ENCODE results near the gene IRF9. TPM values are rescaled to one million over a fixed set of nuclear protein-coding genes. Genes with fewer than 3 reads are reported as not detected.

Gene IRF9
- total RNA-seq, 1 donor from 2014 or later = 158 TPM

DNA sequence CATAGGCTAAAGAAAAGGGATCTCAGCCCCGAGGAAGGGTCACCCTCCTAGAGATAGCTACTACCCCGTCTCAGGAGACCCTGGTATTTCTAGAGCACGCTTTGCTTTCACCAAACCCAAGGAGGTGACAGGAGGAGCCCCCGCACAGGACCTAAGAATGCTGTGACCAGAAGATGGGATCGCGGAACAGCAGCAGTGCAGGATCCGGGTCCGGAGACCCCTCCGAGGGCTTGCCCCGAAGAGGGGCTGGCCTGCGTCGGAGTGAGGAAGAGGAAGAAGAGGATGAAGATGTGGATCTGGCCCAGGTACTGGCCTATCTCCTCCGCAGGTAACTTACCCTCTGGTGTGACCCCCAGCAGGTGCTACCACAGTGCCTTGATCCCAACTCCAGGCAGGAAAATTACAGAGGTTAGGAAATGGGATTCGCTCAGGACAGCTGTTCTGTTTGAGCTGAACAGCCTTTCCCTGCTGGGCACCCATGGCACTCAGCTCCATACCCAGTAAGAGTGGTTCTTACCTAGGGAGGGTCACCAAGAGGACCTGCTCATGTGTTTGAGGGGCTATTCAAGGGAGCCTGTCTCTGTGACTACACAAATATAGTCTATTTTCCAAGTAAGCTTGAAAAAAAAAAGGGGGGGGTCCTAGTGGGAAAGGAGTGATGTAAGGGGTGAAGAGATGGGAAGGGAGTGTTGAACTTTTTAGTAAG, 45.5 kb upstream of the IRF9 start:
- ATAC-seq = no peak
- DNase-seq = no peak
- Histone ChIP-seq H3K4me1 (peaks cover 25% of the 10 kb centered on the region), H3K36me3 (peaks cover 41% of the 10 kb centered on the region), H3K27me3 (ENCODE audit: low read depth) (no peaks in the 10 kb centered on the region), H3K27ac (peak overlapping the region; percentile 97), H3K9me3 (no peaks in the 10 kb centered on the region), H3K4me3 (peak overlapping the region; percentile 77)
- TF ChIP-seq, protein P1, sequence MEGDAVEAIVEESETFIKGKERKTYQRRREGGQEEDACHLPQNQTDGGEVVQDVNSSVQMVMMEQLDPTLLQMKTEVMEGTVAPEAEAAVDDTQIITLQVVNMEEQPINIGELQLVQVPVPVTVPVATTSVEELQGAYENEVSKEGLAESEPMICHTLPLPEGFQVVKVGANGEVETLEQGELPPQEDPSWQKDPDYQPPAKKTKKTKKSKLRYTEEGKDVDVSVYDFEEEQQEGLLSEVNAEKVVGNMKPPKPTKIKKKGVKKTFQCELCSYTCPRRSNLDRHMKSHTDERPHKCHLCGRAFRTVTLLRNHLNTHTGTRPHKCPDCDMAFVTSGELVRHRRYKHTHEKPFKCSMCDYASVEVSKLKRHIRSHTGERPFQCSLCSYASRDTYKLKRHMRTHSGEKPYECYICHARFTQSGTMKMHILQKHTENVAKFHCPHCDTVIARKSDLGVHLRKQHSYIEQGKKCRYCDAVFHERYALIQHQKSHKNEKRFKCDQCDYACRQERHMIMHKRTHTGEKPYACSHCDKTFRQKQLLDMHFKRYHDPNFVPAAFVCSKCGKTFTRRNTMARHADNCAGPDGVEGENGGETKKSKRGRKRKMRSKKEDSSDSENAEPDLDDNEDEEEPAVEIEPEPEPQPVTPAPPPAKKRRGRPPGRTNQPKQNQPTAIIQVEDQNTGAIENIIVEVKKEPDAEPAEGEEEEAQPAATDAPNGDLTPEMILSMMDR (IDR thresholded peaks at IDR 0.05) = no peak
- intact Hi-C loops (cut with DNase I) = no loop called here

- H3K4me1 ChIP-seq = peaks cover 23% of the 10 kb centered on the region
- no peaks in the 10 kb centered on the region for H3K27me3 ChIP-seq (ENCODE audit: low read depth)
- intact Hi-C loops (cut with DNase I) = no loop called here
- ATAC-seq (no peak), DNase-seq (no peak)
- peaks cover 48% of the 10 kb centered on the region for H3K36me3 ChIP-seq
- H3K4me3 ChIP-seq = peak overlapping the region; percentile 77
- H3K9me3 ChIP-seq = no peaks in the 10 kb centered on the region
- no peak overlapping the region for H3K27ac ChIP-seq
- TF ChIP-seq, protein P1 (IDR thresholded peaks at IDR 0.05) = no peak
Observed at GRCh38 chr14:24116128-24116814, 44.8 kb upstream of the IRF9 start.

DNA sequence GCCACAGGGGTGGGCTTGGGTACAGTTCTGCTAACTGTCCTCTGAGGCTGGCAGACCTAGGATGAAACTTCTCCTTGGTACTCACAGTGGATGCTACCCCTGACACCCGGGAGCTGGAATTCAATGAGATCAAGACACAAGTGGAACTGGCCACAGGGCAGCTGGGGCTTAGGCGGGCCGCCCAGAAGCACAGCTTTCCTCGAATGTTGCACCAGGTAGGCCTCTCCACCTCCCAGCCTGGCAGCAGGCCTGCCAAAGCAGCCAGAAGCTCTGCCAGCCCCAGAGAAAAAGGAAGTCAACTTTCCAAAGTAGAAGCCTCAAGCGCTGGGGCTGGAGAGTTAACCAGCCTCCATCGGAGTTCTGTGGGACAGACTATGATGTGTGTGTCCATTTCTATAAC, 43.9 kb upstream of the IRF9 start:
- intact Hi-C loops (cut with DNase I) = no loop called here
- Histone ChIP-seq H3K9me3 (no peaks in the 10 kb centered on the region), H3K4me3 (no peak overlapping the region), H3K27ac (no peak overlapping the region), H3K27me3 (ENCODE audit: low read depth) (no peaks in the 10 kb centered on the region), H3K4me1 (peaks cover 23% of the 10 kb centered on the region), H3K36me3 (peaks cover 57% of the 10 kb centered on the region)
- DNase-seq (no peak), ATAC-seq (no peak)
- TF ChIP-seq, protein P1 (IDR thresholded peaks at IDR 0.05) = no peak

DNA sequence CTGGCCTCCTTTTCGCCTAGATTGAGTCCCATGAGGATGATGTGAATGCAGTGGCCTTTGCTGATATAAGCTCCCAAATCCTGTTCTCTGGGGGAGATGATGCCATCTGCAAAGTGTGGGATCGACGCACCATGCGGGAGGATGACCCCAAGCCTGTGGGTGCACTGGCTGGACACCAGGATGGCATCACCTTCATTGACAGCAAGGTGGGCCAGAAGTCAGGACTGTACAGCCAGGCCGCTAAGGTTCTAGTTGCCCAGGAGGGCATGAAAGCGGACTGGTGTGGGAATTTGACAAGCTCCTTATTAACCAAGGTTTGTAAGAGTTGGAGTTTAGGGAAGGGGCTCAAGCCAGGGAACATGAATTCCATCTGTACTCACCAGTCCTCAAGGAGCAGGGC, 41.4 kb upstream of the IRF9 start:
- H3K4me1 ChIP-seq = peaks cover 20% of the 10 kb centered on the region
- DNase-seq = no peak
- TF ChIP-seq, protein P1 (IDR thresholded peaks at IDR 0.05) = no peak
- no peak overlapping the region for H3K4me3 ChIP-seq
- H3K27ac ChIP-seq = no peak overlapping the region
- peaks cover 82% of the 10 kb centered on the region for H3K36me3 ChIP-seq
- ATAC-seq = no peak
- H3K9me3 ChIP-seq = no peaks in the 10 kb centered on the region
- H3K27me3 ChIP-seq (ENCODE audit: low read depth) = no peaks in the 10 kb centered on the region
- intact Hi-C loops (cut with DNase I) = no loop called here

DNA sequence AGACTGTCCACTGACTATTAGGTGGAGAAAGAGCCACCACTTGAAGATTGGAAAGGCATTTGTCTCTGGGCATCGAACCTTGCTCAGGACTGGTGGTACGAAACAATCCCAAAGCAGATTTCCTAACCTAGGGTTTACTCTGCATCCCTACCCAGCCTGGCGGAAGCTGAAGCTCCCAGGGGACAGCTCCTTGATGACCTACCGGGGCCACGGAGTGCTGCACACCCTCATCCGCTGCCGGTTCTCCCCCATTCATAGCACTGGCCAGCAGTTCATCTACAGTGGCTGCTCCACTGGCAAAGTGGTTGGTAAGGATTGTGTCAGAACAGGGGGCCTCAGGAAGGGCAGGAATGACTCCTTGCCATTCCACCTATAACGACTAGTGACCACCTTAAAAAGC, 39.9 kb upstream of the IRF9 start:
- ATAC-seq (no peak), DNase-seq (no peak)
- no peak overlapping the region for H3K27ac ChIP-seq
- H3K36me3 ChIP-seq = peaks cover 84% of the 10 kb centered on the region
- H3K27me3 ChIP-seq (ENCODE audit: low read depth) = no peaks in the 10 kb centered on the region
- H3K4me3 ChIP-seq = no peak overlapping the region
- peaks cover 10% of the 10 kb centered on the region for H3K4me1 ChIP-seq
- no peaks in the 10 kb centered on the region for H3K9me3 ChIP-seq
- intact Hi-C loops (cut with DNase I) = no loop called here
- TF ChIP-seq, protein P1 (IDR thresholded peaks at IDR 0.05) = no peak
